HEK293 (cell line): Measurements from ENCODE around the gene TRIM22.

Source experiments
- CTCF ChIA-PET: fragments of 350-600 bp; formaldehyde crosslinking; extraction: SDS; loops from one replicate; lab custom pipeline; 2021; ENCODE audit warnings: antibody characterized with exemption; lab: Yijun Ruan, JAX
- POLR2A ChIA-PET: fragments of 300-600 bp; formaldehyde crosslinking; extraction: SDS; loops from one replicate; lab custom pipeline; 2020; ENCODE audit warnings: antibody characterized with exemption, inconsistent platforms; lab: Yijun Ruan, JAX
- H3K27ac ChIP-seq: fragments of 200-500 bp; sonication (Bioruptor generic); 2 replicates; pipeline ENCODE4 v1.5.1; 2014; ENCODE audit warnings: low read depth, low read length, control low read depth, inconsistent platforms; ENCODE audit errors: extremely low read depth
- H3K36me3 ChIP-seq, 2 experiments: fragments of 200-500 bp in 1 of 2; sonication (Bioruptor generic) in 1 of 2; 1 replicate in 1 of 2; 2 replicates in 1 of 2; pipeline ENCODE4 v1.5.1; 2014 to 2017; ENCODE audit warnings: inconsistent platforms in 2 of 2, low read length in 2 of 2; ENCODE audit not compliant: control insufficient read depth in 2 of 2, insufficient read depth in 1 of 2
- H3K4me1 ChIP-seq: fragments of 200-500 bp; sonication (Bioruptor generic); 2 replicates; pipeline ENCODE4 v1.5.1; 2014; ENCODE audit warnings: mild to moderate bottlenecking, low read length, inconsistent platforms; ENCODE audit not compliant: control insufficient read depth, insufficient read depth
- H3K4me3 ChIP-seq: 2 replicates; pipeline ENCODE4 v1.5.1; 2011; ENCODE audit warnings: low read depth, mild to moderate bottlenecking, control low read depth, low read length, moderate library complexity
- H3K9me3 ChIP-seq: fragments of 200-500 bp; sonication (Bioruptor generic); 2 replicates; pipeline ENCODE4 v1.5.1; 2014; ENCODE audit warnings: low read depth, low read length, inconsistent platforms; ENCODE audit not compliant: control insufficient read depth, insufficient read depth
- BCL6B ChIP-seq: fragments of 450-650 bp; formaldehyde crosslinking; IDR thresholded peaks from 2 replicates; pipeline ENCODE4 v1.5.1; 2017; ENCODE audit warnings: missing biosample characterization, missing genetic modification characterization
- CTCF ChIP-seq: fragments of 450-650 bp; formaldehyde crosslinking; IDR thresholded peaks from 2 replicates; pipeline ENCODE4 v1.5.1; 2016; ENCODE audit warnings: missing biosample characterization, missing genetic modification characterization
- GLIS1 ChIP-seq: fragments of 450-650 bp; formaldehyde crosslinking; IDR thresholded peaks from 2 replicates; pipeline ENCODE4 v1.5.1; 2016; ENCODE audit warnings: missing biosample characterization, missing genetic modification characterization
- GLIS2 ChIP-seq: fragments of 450-650 bp; formaldehyde crosslinking; IDR thresholded peaks from 2 replicates; pipeline ENCODE4 v1.5.1; 2016; ENCODE audit warnings: missing biosample characterization, missing genetic modification characterization
- INSM2 ChIP-seq: fragments of 450-650 bp; formaldehyde crosslinking; IDR thresholded peaks from 2 replicates; pipeline ENCODE4 v1.5.1; 2016; ENCODE audit warnings: missing biosample characterization, missing genetic modification characterization
- KLF7 ChIP-seq: fragments of 450-650 bp; formaldehyde crosslinking; IDR thresholded peaks from 2 replicates; pipeline ENCODE4 v1.5.1; 2016; ENCODE audit warnings: missing biosample characterization, missing genetic modification characterization, borderline replicate concordance
- PRDM10 ChIP-seq: fragments of 450-650 bp; formaldehyde crosslinking; IDR thresholded peaks from 2 replicates; pipeline ENCODE4 v1.5.1; 2016; ENCODE audit warnings: missing biosample characterization, missing genetic modification characterization
- RBAK ChIP-seq: fragments of 450-650 bp; formaldehyde crosslinking; IDR thresholded peaks from 2 replicates; pipeline ENCODE4 v1.5.1; 2016; ENCODE audit warnings: missing biosample characterization, missing genetic modification characterization
- WT1 ChIP-seq: fragments of 450-650 bp; formaldehyde crosslinking; IDR thresholded peaks from 2 replicates; pipeline ENCODE4 v1.5.1; 2016; ENCODE audit warnings: missing biosample characterization, missing genetic modification characterization
- YY2 ChIP-seq: fragments of 450-650 bp; formaldehyde crosslinking; IDR thresholded peaks from 2 replicates; pipeline ENCODE4 v1.5.1; 2016; ENCODE audit warnings: missing biosample characterization, missing genetic modification characterization
- ZFP3 ChIP-seq: fragments of 450-650 bp; formaldehyde crosslinking; IDR thresholded peaks from 2 replicates; pipeline ENCODE4 v1.5.1; 2016; ENCODE audit warnings: low read depth, missing biosample characterization, missing genetic modification characterization
- ZNF121 ChIP-seq: fragments of 450-650 bp; formaldehyde crosslinking; IDR thresholded peaks from 2 replicates; pipeline ENCODE4 v1.5.1; 2016; ENCODE audit warnings: missing biosample characterization, missing genetic modification characterization
- ZNF146 ChIP-seq: fragments of 450-650 bp; formaldehyde crosslinking; IDR thresholded peaks from 2 replicates; pipeline ENCODE4 v1.5.1; 2016; ENCODE audit warnings: missing biosample characterization, missing genetic modification characterization
- ZNF18 ChIP-seq: fragments of 450-650 bp; formaldehyde crosslinking; IDR thresholded peaks from 2 replicates; pipeline ENCODE4 v1.5.1; 2016; ENCODE audit warnings: missing biosample characterization, missing genetic modification characterization
- ZNF239 ChIP-seq: fragments of 450-650 bp; formaldehyde crosslinking; IDR thresholded peaks from 2 replicates; pipeline ENCODE4 v1.5.1; 2016; ENCODE audit warnings: missing biosample characterization, missing genetic modification characterization
- ZNF324 ChIP-seq: fragments of 450-650 bp; formaldehyde crosslinking; IDR thresholded peaks from 2 replicates; pipeline ENCODE4 v1.5.1; 2016; ENCODE audit warnings: missing biosample characterization, missing genetic modification characterization
- ZNF529 ChIP-seq: fragments of 450-650 bp; formaldehyde crosslinking; IDR thresholded peaks from 2 replicates; pipeline ENCODE4 v1.5.1; 2017; ENCODE audit warnings: missing genetic modification characterization, missing biosample characterization; ENCODE audit not compliant: insufficient replicate concordance
- ZNF560 ChIP-seq: fragments of 450-650 bp; formaldehyde crosslinking; IDR thresholded peaks from 2 replicates; pipeline ENCODE4 v1.5.1; 2017; ENCODE audit warnings: missing biosample characterization, missing genetic modification characterization, borderline replicate concordance
- ZNF585B ChIP-seq: fragments of 450-650 bp; formaldehyde crosslinking; IDR thresholded peaks from 2 replicates; pipeline ENCODE4 v1.5.1; 2016; ENCODE audit warnings: missing biosample characterization, missing genetic modification characterization
- ZNF747 ChIP-seq: fragments of 450-650 bp; formaldehyde crosslinking; IDR thresholded peaks from 2 replicates; pipeline ENCODE4 v1.5.1; 2016; ENCODE audit warnings: missing biosample characterization, missing genetic modification characterization
- ZSCAN5A ChIP-seq: fragments of 450-650 bp; formaldehyde crosslinking; IDR thresholded peaks from 2 replicates; pipeline ENCODE4 v1.5.1; 2016; ENCODE audit warnings: missing biosample characterization, missing genetic modification characterization

The TRIM22 gene

GRCh38 chr11:5749836-5750235, 60.2 kb downstream of the TRIM22 start:
- no peak overlapping the region for H3K27ac ChIP-seq
- no peak overlapping the region for H3K4me3 ChIP-seq
- H3K4me1 ChIP-seq: no peaks in the 10 kb centered on the region
- TF ChIP-seq RBAK (tag by site-specific recombination) (no peak), GLIS1 (tag by site-specific recombination) (no peak), ZNF146 (tag by site-specific recombination) (no peak)
- ChIA-PET POLR2A (no interaction called here), CTCF (interaction anchor here (0.6 kb wide), 1 partner anchor 283 kb away, joined by 3 read pairs; no protein-coding TSS in a partner anchor)
- no peaks in the 10 kb centered on the region for H3K9me3 ChIP-seq
- H3K36me3 ChIP-seq: no peaks in the 10 kb centered on the region

GRCh38 chr11:5753943-5754342, 64.4 kb downstream of the TRIM22 start, which contains the start of gene OR52N4:
Gene OR52N4 (plus strand): TSS chr11:5754243. CDS start chr11:5754741, 498 bp downstream.
- ChIA-PET CTCF (no interaction called here), POLR2A (interaction anchor here (0.7 kb wide), 1 partner anchor 40 kb away, joined by 6 read pairs; no protein-coding TSS in a partner anchor)
- no peaks in the 10 kb centered on the region for H3K9me3 ChIP-seq
- H3K27ac ChIP-seq: no peak within 1 kb of the TSS
- no peaks in the 10 kb centered on the region for H3K36me3 ChIP-seq
- TF ChIP-seq PRDM10 (tag by site-specific recombination) (no peak), GLIS2 (tag by site-specific recombination) (no peak), ZNF529 (tag by site-specific recombination) (no peak), ZNF747 (tag by site-specific recombination) (no peak), INSM2 (tag by site-specific recombination) (no peak), KLF7 (tag by site-specific recombination) (no peak), ZNF324 (no peak), ZNF560 (tag by site-specific recombination) (no peak), ZNF239 (tag by site-specific recombination) (no peak), CTCF (tag by site-specific recombination) (no peak), ZNF585B (tag by site-specific recombination) (no peak), ZSCAN5A (tag by site-specific recombination) (no peak), BCL6B (tag by site-specific recombination) (no peak), ZFP3 (tag by site-specific recombination) (no peak), WT1 (tag by site-specific recombination) (no peak), YY2 (tag by site-specific recombination) (no peak), ZNF121 (tag by site-specific recombination) (no peak), ZNF18 (tag by site-specific recombination) (no peak)
- TF ChIP-seq, all 188 proteins: peak for 0
- no peaks in the 10 kb centered on the region for H3K4me1 ChIP-seq
- H3K4me3 ChIP-seq: no peak within 1 kb of the TSS
